ENCODE measurements around the gene ATAD1.
"Not testable (repeated sequence)": the region's sequence is repeated elsewhere in the genome, so short reads cannot be mapped to it uniquely, and the experiment has no call there.

Gene ATAD1

GRCh38 chr10:87818505-87819288, 671 bp upstream of the ATAD1 start:
- peak overlapping the region; percentile 68 for H3K9ac ChIP-seq (ENCODE audit: low read length)
- H3K27me3 ChIP-seq (ENCODE audit: control insufficient read depth in 1 of 2, insufficient read depth in 2 of 2, low read length in 2 of 2) = no peaks in the 10 kb centered on the region
- H3K4me1 ChIP-seq (ENCODE audit: insufficient read depth, low read length) = peaks cover 16% of the 10 kb centered on the region
- no peaks in the 10 kb centered on the region for H3K36me3 ChIP-seq (ENCODE audit: insufficient read depth, low read length)
- H3K27ac ChIP-seq (ENCODE audit: low read depth, low read length) = peak overlapping the region; percentile 79
- peak overlapping the region; percentile 72 to 79 for H3K4me3 ChIP-seq (ENCODE audit: low read depth in 1 of 2, low read length in 2 of 2)
- H3K9me3 ChIP-seq (ENCODE audit: low read length) = no peaks in the 10 kb centered on the region

- Histone ChIP-seq H3K36me3 (ENCODE audit: insufficient read depth, low read length) (no peaks in the 10 kb centered on the region), H3K4me3 (ENCODE audit: low read depth in 1 of 2, low read length in 2 of 2) (peak overlapping the region; percentile 72 to 79), H3K9ac (ENCODE audit: low read length) (peak overlapping the region; percentile 68), H3K27ac (ENCODE audit: low read depth, low read length) (peak overlapping the region; percentile 79), H3K27me3 (ENCODE audit: control insufficient read depth in 1 of 2, insufficient read depth in 2 of 2, low read length in 2 of 2) (no peaks in the 10 kb centered on the region), H3K4me1 (ENCODE audit: insufficient read depth, low read length) (peaks cover 16% of the 10 kb centered on the region), H3K9me3 (ENCODE audit: low read length) (no peaks in the 10 kb centered on the region)
Observed at GRCh38 chr10:87816898-87817608, 973 bp downstream of the ATAD1 start.

GRCh38 chr10:87816163-87816897, 1.7 kb downstream of the ATAD1 start:
- H3K27me3 ChIP-seq (ENCODE audit: control insufficient read depth in 1 of 2, insufficient read depth in 2 of 2, low read length in 2 of 2) = no peaks in the 10 kb centered on the region
- H3K4me3 ChIP-seq (ENCODE audit: low read depth in 1 of 2, low read length in 2 of 2) = peak overlapping the region in 1 of 2 donors; percentile 72
- no peaks in the 10 kb centered on the region for H3K9me3 ChIP-seq (ENCODE audit: low read length)
- no peak overlapping the region for H3K27ac ChIP-seq (ENCODE audit: low read depth, low read length)
- no peak overlapping the region for H3K9ac ChIP-seq (ENCODE audit: low read length)
- H3K36me3 ChIP-seq (ENCODE audit: insufficient read depth, low read length) = no peaks in the 10 kb centered on the region
- peaks cover 16% of the 10 kb centered on the region for H3K4me1 ChIP-seq (ENCODE audit: insufficient read depth, low read length)

- Histone ChIP-seq H3K9me3 (ENCODE audit: low read length) (no peaks in the 10 kb centered on the region), H3K36me3 (ENCODE audit: insufficient read depth, low read length) (no peaks in the 10 kb centered on the region), H3K9ac (ENCODE audit: low read length) (no peak overlapping the region), H3K27me3 (ENCODE audit: control insufficient read depth in 1 of 2, insufficient read depth in 2 of 2, low read length in 2 of 2) (no peaks in the 10 kb centered on the region), H3K4me3 (ENCODE audit: low read depth in 1 of 2, low read length in 2 of 2) (no peak overlapping the region), H3K4me1 (ENCODE audit: insufficient read depth, low read length) (peaks cover 4% of the 10 kb centered on the region), H3K27ac (ENCODE audit: low read depth, low read length) (no peak overlapping the region)
Observed at GRCh38 chr10:87804939-87805569, 13.0 kb downstream of the ATAD1 start.

- no peak overlapping the region for H3K4me3 ChIP-seq (ENCODE audit: low read depth in 1 of 2, low read length in 2 of 2)
- H3K27ac ChIP-seq (ENCODE audit: low read depth, low read length) = no peak overlapping the region
- peaks cover 4% of the 10 kb centered on the region for H3K4me1 ChIP-seq (ENCODE audit: insufficient read depth, low read length)
- no peaks in the 10 kb centered on the region for H3K9me3 ChIP-seq (ENCODE audit: low read length)
- H3K36me3 ChIP-seq (ENCODE audit: insufficient read depth, low read length) = no peaks in the 10 kb centered on the region
- H3K9ac ChIP-seq (ENCODE audit: low read length) = no peak overlapping the region
- H3K27me3 ChIP-seq (ENCODE audit: control insufficient read depth in 1 of 2, insufficient read depth in 2 of 2, low read length in 2 of 2) = no peaks in the 10 kb centered on the region
Observed at GRCh38 chr10:87803831-87804230, 14.2 kb downstream of the ATAD1 start.

- no peaks in the 10 kb centered on the region for H3K27me3 ChIP-seq (ENCODE audit: control insufficient read depth in 1 of 2, insufficient read depth in 2 of 2, low read length in 2 of 2)
- H3K36me3 ChIP-seq (ENCODE audit: insufficient read depth, low read length) = no peaks in the 10 kb centered on the region
- H3K9me3 ChIP-seq (ENCODE audit: low read length) = no peaks in the 10 kb centered on the region
- H3K4me3 ChIP-seq (ENCODE audit: low read depth in 1 of 2, low read length in 2 of 2) = no peak overlapping the region
- H3K4me1 ChIP-seq (ENCODE audit: insufficient read depth, low read length) = peaks cover 4% of the 10 kb centered on the region
- no peak overlapping the region for H3K9ac ChIP-seq (ENCODE audit: low read length)
- no peak overlapping the region for H3K27ac ChIP-seq (ENCODE audit: low read depth, low read length)
Observed at GRCh38 chr10:87803328-87803727, 14.7 kb downstream of the ATAD1 start.

- not testable (repeated sequence) for H3K4me1 ChIP-seq (ENCODE audit: insufficient read depth, low read length); H3K27me3 ChIP-seq (ENCODE audit: control insufficient read depth in 1 of 2, insufficient read depth in 2 of 2, low read length in 2 of 2); H3K9me3 ChIP-seq (ENCODE audit: low read length); H3K9ac ChIP-seq (ENCODE audit: low read length); H3K36me3 ChIP-seq (ENCODE audit: insufficient read depth, low read length); H3K4me3 ChIP-seq (ENCODE audit: low read depth in 1 of 2, low read length in 2 of 2); H3K27ac ChIP-seq (ENCODE audit: low read depth, low read length)
Observed at GRCh38 chr10:87801813-87802435, 16.1 kb downstream of the ATAD1 start.

GRCh38 chr10:87799860-87800259, 18.2 kb downstream of the ATAD1 start:
- no peaks in the 10 kb centered on the region for H3K27me3 ChIP-seq (ENCODE audit: control insufficient read depth in 1 of 2, insufficient read depth in 2 of 2, low read length in 2 of 2)
- H3K4me3 ChIP-seq (ENCODE audit: low read depth in 1 of 2, low read length in 2 of 2) = no peak overlapping the region
- H3K27ac ChIP-seq (ENCODE audit: low read depth, low read length) = no peak overlapping the region
- H3K4me1 ChIP-seq (ENCODE audit: insufficient read depth, low read length) = peaks cover 4% of the 10 kb centered on the region
- H3K36me3 ChIP-seq (ENCODE audit: insufficient read depth, low read length) = peaks cover 6% of the 10 kb centered on the region
- H3K9me3 ChIP-seq (ENCODE audit: low read length) = no peaks in the 10 kb centered on the region
- no peak overlapping the region for H3K9ac ChIP-seq (ENCODE audit: low read length)

- Histone ChIP-seq H3K27me3 (ENCODE audit: control insufficient read depth in 1 of 2, insufficient read depth in 2 of 2, low read length in 2 of 2) (no peaks in the 10 kb centered on the region), H3K9me3 (ENCODE audit: low read length) (no peaks in the 10 kb centered on the region), H3K27ac (ENCODE audit: low read depth, low read length) (no peak overlapping the region), H3K9ac (ENCODE audit: low read length) (no peak overlapping the region), H3K4me1 (ENCODE audit: insufficient read depth, low read length) (no peaks in the 10 kb centered on the region), H3K4me3 (ENCODE audit: low read depth in 1 of 2, low read length in 2 of 2) (no peak overlapping the region), H3K36me3 (ENCODE audit: insufficient read depth, low read length) (peaks cover 6% of the 10 kb centered on the region)
Observed at GRCh38 chr10:87798082-87798481, 19.9 kb downstream of the ATAD1 start.

- no peaks in the 10 kb centered on the region for H3K9me3 ChIP-seq (ENCODE audit: low read length)
- H3K4me1 ChIP-seq (ENCODE audit: insufficient read depth, low read length) = no peaks in the 10 kb centered on the region
- H3K36me3 ChIP-seq (ENCODE audit: insufficient read depth, low read length) = peaks cover 14% of the 10 kb centered on the region
- H3K9ac ChIP-seq (ENCODE audit: low read length) = no peak overlapping the region
- no peak overlapping the region for H3K27ac ChIP-seq (ENCODE audit: low read depth, low read length)
- no peaks in the 10 kb centered on the region for H3K27me3 ChIP-seq (ENCODE audit: control insufficient read depth in 1 of 2, insufficient read depth in 2 of 2, low read length in 2 of 2)
- H3K4me3 ChIP-seq (ENCODE audit: low read depth in 1 of 2, low read length in 2 of 2) = no peak overlapping the region
Observed at GRCh38 chr10:87794285-87794684, 23.7 kb downstream of the ATAD1 start.

- Histone ChIP-seq H3K4me3 (ENCODE audit: low read depth in 1 of 2, low read length in 2 of 2) (no peak overlapping the region), H3K4me1 (ENCODE audit: insufficient read depth, low read length) (no peaks in the 10 kb centered on the region), H3K36me3 (ENCODE audit: insufficient read depth, low read length) (peaks cover 10% of the 10 kb centered on the region), H3K27me3 (ENCODE audit: control insufficient read depth in 1 of 2, insufficient read depth in 2 of 2, low read length in 2 of 2) (no peaks in the 10 kb centered on the region), H3K9ac (ENCODE audit: low read length) (no peak overlapping the region), H3K9me3 (ENCODE audit: low read length) (no peaks in the 10 kb centered on the region), H3K27ac (ENCODE audit: low read depth, low read length) (no peak overlapping the region)
Observed at GRCh38 chr10:87790185-87790584, 27.8 kb downstream of the ATAD1 start.

All from muscle layer of colon (tissue), 2 donors.